Smooth muscle cell of the umbilical artery (primary cell): ENCODE measurements around the gene KCNN4. TPM values are rescaled to one million over a fixed set of nuclear protein-coding genes. Genes with fewer than 3 reads are reported as not detected.

Source experiments
- total RNA-seq: library from RNA; depleted of rRNA; stranded (reverse); fragments of >200 nt; gene quantifications from 2 replicates; pipeline ENCODE4 v1.2.3, GENCODE V29; 2014

The KCNN4 gene
- 0.30 and 1.0 TPM in 2 replicates for total RNA-seq

GRCh38 chr19:43780706-43781525 lies at the start of gene KCNN4:
TSS of gene KCNN4 (minus strand) at chr19:43780973. CDS start at chr19:43780861, 112 bp downstream.

GRCh38 chr19:43826787-43827754 lies 46.3 kb upstream of the KCNN4 start, which contains the start of gene ZNF283:
TSS of gene ZNF283 (plus strand) at chr19:43827321. CDS start at chr19:43833505, 6,184 bp downstream.

GRCh38 chr19:43802216-43802951 lies 21.6 kb upstream of the KCNN4 start, which contains the start of gene LYPD5:
TSS of gene LYPD5 (minus strand) at chr19:43802447. CDS start at chr19:43802380, 67 bp downstream.

DNA sequence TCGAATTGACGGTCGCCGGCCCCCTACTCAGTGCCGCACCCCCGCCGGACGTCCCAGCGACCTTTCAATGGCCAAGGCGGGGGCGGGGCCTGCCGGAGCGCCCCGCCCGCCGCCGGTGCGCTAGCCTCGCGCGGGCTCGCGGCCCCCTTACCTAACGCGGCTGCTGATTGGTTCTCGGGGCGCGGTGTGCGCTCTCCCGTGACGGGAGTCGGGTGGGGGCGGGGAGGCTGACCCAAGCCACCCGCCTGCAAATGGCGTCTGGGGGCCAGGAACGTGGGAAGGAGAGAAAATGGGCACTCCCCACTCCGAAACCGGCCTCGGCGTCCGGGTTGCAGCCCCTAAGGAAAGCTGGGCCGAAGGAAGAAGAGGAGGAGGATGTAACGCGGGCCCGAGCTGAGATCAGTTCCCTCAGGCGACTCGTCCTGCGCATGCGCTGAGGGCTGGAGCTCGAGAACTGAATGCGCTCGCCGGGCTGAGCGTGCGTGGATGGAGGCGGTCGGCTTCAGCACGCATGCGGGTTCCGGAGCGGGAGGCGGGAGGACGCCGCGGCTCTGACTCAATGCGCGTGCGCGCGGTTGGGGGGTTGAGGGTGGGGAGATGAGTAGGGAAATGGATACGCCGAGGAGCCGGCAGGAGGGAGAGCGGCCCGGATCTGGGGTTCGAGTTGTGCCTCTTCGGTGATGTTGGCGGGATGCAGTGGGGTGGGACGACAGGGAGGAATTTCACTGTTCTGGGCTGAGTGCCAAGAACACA lies 26.1 kb downstream of the KCNN4 start, which contains the start of gene SMG9:
Gene SMG9 (minus strand): TSS at position 460 of the 753 bp plus-strand sequence. CDS start 4,221 bp downstream, outside the sequence.

Other genes starting within 250 kb of the KCNN4 start
- 0.09 and 0.30 TPM in 2 replicates for gene ZNF575, start 247.8 kb downstream of the KCNN4 start, total RNA-seq
- gene XRCC1, start 205.4 kb downstream of the KCNN4 start, total RNA-seq = 10.8 and 11.9 TPM in 2 replicates
- gene PINLYP, start 205.2 kb downstream of the KCNN4 start, total RNA-seq = 0.30 and 0.69 TPM in 2 replicates
- gene IRGQ, start 184.8 kb downstream of the KCNN4 start, total RNA-seq = 24.9 and 34.3 TPM in 2 replicates
- 7.7 and 10.9 TPM in 2 replicates for gene ZNF576, start 184.4 kb downstream of the KCNN4 start, total RNA-seq
- 0.05 TPM in 1 of 2 replicates, not detected in the other for gene SRRM5, start 168.9 kb downstream of the KCNN4 start, total RNA-seq
- gene ZNF428, start 161.3 kb downstream of the KCNN4 start, total RNA-seq = 21.3 and 48.1 TPM in 2 replicates
- 1.8 and 3.8 TPM in 2 replicates for gene CADM4, start 141.1 kb downstream of the KCNN4 start, total RNA-seq
- 120 and 200 TPM in 2 replicates for gene PLAUR, start 110.8 kb downstream of the KCNN4 start, total RNA-seq
- not detected in 2 replicates for gene IRGC, start 64.9 kb downstream of the KCNN4 start, total RNA-seq
- gene SMG9, start 26.0 kb downstream of the KCNN4 start, total RNA-seq = 9.8 and 16.6 TPM in 2 replicates
- gene LYPD5, start 21.5 kb upstream of the KCNN4 start, total RNA-seq = 0.59 and 1.2 TPM in 2 replicates
- gene ZNF283, start 46.3 kb upstream of the KCNN4 start, total RNA-seq = 16.7 and 22.9 TPM in 2 replicates
- gene ZNF404, start 103.0 kb upstream of the KCNN4 start, total RNA-seq = 5.3 and 5.9 TPM in 2 replicates
- gene ZNF45, start 154.3 kb upstream of the KCNN4 start, total RNA-seq = 17.9 and 20.5 TPM in 2 replicates
- gene ZNF221, start 170.3 kb upstream of the KCNN4 start, total RNA-seq = 9.8 and 12.9 TPM in 2 replicates
- gene ZNF155, start 203.2 kb upstream of the KCNN4 start, total RNA-seq = 8.9 TPM in 2 replicates
- gene ZNF230, start 222.0 kb upstream of the KCNN4 start, total RNA-seq = 2.5 and 5.3 TPM in 2 replicates
- gene ZNF222, start 244.4 kb upstream of the KCNN4 start, total RNA-seq = 5.0 and 7.7 TPM in 2 replicates